Measurements from ENCODE around the gene TMEM86B. TPM values are rescaled to one million over a fixed set of nuclear protein-coding genes. Genes with fewer than 3 reads are reported as not detected.

TMEM86B gene
- total RNA-seq, 1 donor from 2014 or later = 8.3 TPM

DNA sequence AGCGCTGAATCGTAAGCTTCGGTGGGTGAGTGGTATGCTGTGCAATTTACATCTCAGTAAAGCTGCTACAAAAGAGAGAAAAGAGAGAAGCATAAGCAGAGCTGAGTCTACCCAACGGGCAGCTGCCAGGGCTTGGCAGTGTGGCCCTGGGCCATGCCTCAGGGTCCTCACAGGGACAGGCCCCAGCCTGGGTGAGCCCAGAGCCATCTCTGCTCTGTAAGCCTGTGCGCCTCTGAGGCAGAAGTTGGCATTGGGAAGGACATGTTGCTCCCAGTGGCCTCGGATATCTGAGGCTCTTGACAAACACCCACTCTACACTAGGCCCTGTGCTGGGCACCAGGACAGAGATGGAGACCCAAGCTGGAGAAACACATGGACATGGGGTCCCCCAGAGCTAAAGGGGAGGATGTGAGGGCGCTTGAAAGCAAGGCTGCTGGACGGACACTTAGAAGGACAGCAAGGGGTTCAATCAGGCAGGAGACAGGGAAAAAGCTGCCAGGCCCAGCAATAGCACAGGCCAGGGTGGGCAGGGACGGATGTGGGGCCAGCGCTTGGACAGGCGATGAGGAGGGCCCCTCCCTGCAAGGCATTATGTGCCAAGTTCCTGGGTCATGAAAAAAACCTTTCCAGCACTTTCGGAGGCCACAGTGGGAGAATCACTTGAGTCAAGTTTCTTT, 15.6 kb upstream of the TMEM86B start:
- no peak for DNase-seq (ENCODE audit: low spot score)
- Mint-ChIP-seq H3K9me3 (no peaks in the 10 kb centered on the region), H3K27me3 (ENCODE audit: insufficient read depth) (no peaks in the 10 kb centered on the region), H3K4me1 (ENCODE audit: low read depth) (peaks cover 16% of the 10 kb centered on the region), H3K4me3 (no peak overlapping the region), H3K36me3 (ENCODE audit: low read depth) (peaks cover 22% of the 10 kb centered on the region), H3K27ac (no peak overlapping the region)
- intact Hi-C loops (cut with micrococcal nuclease) = no loop called here

GRCh38 chr19:55242517-55242916, 14.0 kb upstream of the TMEM86B start:
- Mint-ChIP-seq H3K4me3 (no peak overlapping the region), H3K27ac (no peak overlapping the region), H3K9me3 (no peaks in the 10 kb centered on the region), H3K36me3 (ENCODE audit: low read depth) (peaks cover 29% of the 10 kb centered on the region), H3K4me1 (ENCODE audit: low read depth) (peaks cover 5% of the 10 kb centered on the region), H3K27me3 (ENCODE audit: insufficient read depth) (no peaks in the 10 kb centered on the region)
- no peak for DNase-seq (ENCODE audit: low spot score)
- intact Hi-C loops (cut with micrococcal nuclease) = no loop called here

- H3K27ac Mint-ChIP-seq = no peak overlapping the region
- no peak for DNase-seq (ENCODE audit: low spot score)
- peaks cover 5% of the 10 kb centered on the region for H3K4me1 Mint-ChIP-seq (ENCODE audit: low read depth)
- H3K4me3 Mint-ChIP-seq = no peak overlapping the region
- intact Hi-C loops (cut with micrococcal nuclease) = no loop called here
- H3K27me3 Mint-ChIP-seq (ENCODE audit: insufficient read depth) = no peaks in the 10 kb centered on the region
- peaks cover 34% of the 10 kb centered on the region for H3K36me3 Mint-ChIP-seq (ENCODE audit: low read depth)
- H3K9me3 Mint-ChIP-seq = no peaks in the 10 kb centered on the region
Observed at GRCh38 chr19:55241935-55242464, 13.4 kb upstream of the TMEM86B start.

GRCh38 chr19:55241143-55241934, 12.8 kb upstream of the TMEM86B start:
- Mint-ChIP-seq H3K4me1 (ENCODE audit: low read depth) (peaks cover 5% of the 10 kb centered on the region), H3K27me3 (ENCODE audit: insufficient read depth) (no peaks in the 10 kb centered on the region), H3K4me3 (no peak overlapping the region), H3K9me3 (no peaks in the 10 kb centered on the region), H3K27ac (no peak overlapping the region), H3K36me3 (ENCODE audit: low read depth) (peaks cover 40% of the 10 kb centered on the region)
- intact Hi-C loops (cut with micrococcal nuclease) = no loop called here
- DNase-seq (ENCODE audit: low spot score) = no peak

GRCh38 chr19:55240713-55241020, 12.1 kb upstream of the TMEM86B start:
- DNase-seq (ENCODE audit: low spot score) = no peak
- H3K9me3 Mint-ChIP-seq = no peaks in the 10 kb centered on the region
- no peak overlapping the region for H3K4me3 Mint-ChIP-seq
- no peak overlapping the region for H3K27ac Mint-ChIP-seq
- peaks cover 41% of the 10 kb centered on the region for H3K36me3 Mint-ChIP-seq (ENCODE audit: low read depth)
- peaks cover 5% of the 10 kb centered on the region for H3K4me1 Mint-ChIP-seq (ENCODE audit: low read depth)
- intact Hi-C loops (cut with micrococcal nuclease) = no loop called here
- no peaks in the 10 kb centered on the region for H3K27me3 Mint-ChIP-seq (ENCODE audit: insufficient read depth)

- H3K27ac Mint-ChIP-seq = no peak overlapping the region
- H3K4me1 Mint-ChIP-seq (ENCODE audit: low read depth) = peaks cover 5% of the 10 kb centered on the region
- H3K4me3 Mint-ChIP-seq = no peak overlapping the region
Observed at GRCh38 chr19:55239004-55239403, 10.4 kb upstream of the TMEM86B start.

GRCh38 chr19:55238030-55238429, 9.5 kb upstream of the TMEM86B start:
- H3K27me3 Mint-ChIP-seq (ENCODE audit: insufficient read depth) = no peaks in the 10 kb centered on the region
- H3K4me3 Mint-ChIP-seq = no peak overlapping the region
- no peaks in the 10 kb centered on the region for H3K9me3 Mint-ChIP-seq
- peaks cover 56% of the 10 kb centered on the region for H3K36me3 Mint-ChIP-seq (ENCODE audit: low read depth)
- no peak overlapping the region for H3K27ac Mint-ChIP-seq
- intact Hi-C loops (cut with micrococcal nuclease) = no loop called here
- no peak for DNase-seq (ENCODE audit: low spot score)
- peaks cover 5% of the 10 kb centered on the region for H3K4me1 Mint-ChIP-seq (ENCODE audit: low read depth)

More at GRCh38 chr19:55239004-55239403, 10.4 kb upstream of the TMEM86B start:
- Mint-ChIP-seq H3K9me3 (no peaks in the 10 kb centered on the region), H3K27me3 (ENCODE audit: insufficient read depth) (no peaks in the 10 kb centered on the region), H3K36me3 (ENCODE audit: low read depth) (peaks cover 50% of the 10 kb centered on the region)
- intact Hi-C loops (cut with micrococcal nuclease) = no loop called here
- no peak for DNase-seq (ENCODE audit: low spot score)

DNA sequence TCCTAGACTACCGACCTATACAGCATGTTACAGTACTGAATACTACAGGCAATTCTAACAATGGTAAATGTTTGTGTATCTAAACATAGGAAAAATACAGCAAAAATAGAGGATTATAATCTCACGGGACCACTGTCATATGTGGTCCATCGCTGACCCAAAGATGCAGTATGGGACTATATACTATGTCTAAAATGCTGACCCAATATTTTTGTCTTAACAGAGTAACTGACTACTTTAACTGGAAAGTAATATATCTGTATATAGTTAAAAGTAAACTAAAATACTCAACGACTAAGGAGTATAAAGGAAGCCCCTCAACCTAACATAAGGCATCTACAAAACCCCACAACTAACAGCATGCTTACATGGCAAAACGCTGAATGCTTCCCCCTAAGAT, 4.4 kb upstream of the TMEM86B start:
- H3K9me3 Mint-ChIP-seq = no peaks in the 10 kb centered on the region
- no peaks in the 10 kb centered on the region for H3K27me3 Mint-ChIP-seq (ENCODE audit: insufficient read depth)
- no peaks in the 10 kb centered on the region for H3K4me1 Mint-ChIP-seq (ENCODE audit: low read depth)
- no peak for DNase-seq (ENCODE audit: low spot score)
- H3K27ac Mint-ChIP-seq = no peak overlapping the region
- intact Hi-C loops (cut with micrococcal nuclease) = no loop called here
- peaks cover 50% of the 10 kb centered on the region for H3K36me3 Mint-ChIP-seq (ENCODE audit: low read depth)
- no peak overlapping the region for H3K4me3 Mint-ChIP-seq

- Mint-ChIP-seq H3K4me1 (ENCODE audit: low read depth) (no peaks in the 10 kb centered on the region), H3K36me3 (ENCODE audit: low read depth) (peaks cover 47% of the 10 kb centered on the region), H3K9me3 (no peaks in the 10 kb centered on the region), H3K27ac (no peak overlapping the region), H3K4me3 (no peak overlapping the region), H3K27me3 (ENCODE audit: insufficient read depth) (no peaks in the 10 kb centered on the region)
- DNase-seq (ENCODE audit: low spot score) = no peak
- intact Hi-C loops (cut with micrococcal nuclease) = no loop called here
Observed at GRCh38 chr19:55232286-55232602, 3.7 kb upstream of the TMEM86B start.

- Mint-ChIP-seq H3K4me3 (no peak overlapping the region), H3K36me3 (ENCODE audit: low read depth) (peaks cover 41% of the 10 kb centered on the region), H3K4me1 (ENCODE audit: low read depth) (no peaks in the 10 kb centered on the region), H3K9me3 (no peaks in the 10 kb centered on the region), H3K27ac (no peak overlapping the region), H3K27me3 (ENCODE audit: insufficient read depth) (no peaks in the 10 kb centered on the region)
- no peak for DNase-seq (ENCODE audit: low spot score)
- intact Hi-C loops (cut with micrococcal nuclease) = no loop called here
Observed at GRCh38 chr19:55231391-55232285, 3.1 kb upstream of the TMEM86B start.

GRCh38 chr19:55230780-55231179, 2.2 kb upstream of the TMEM86B start:
- Mint-ChIP-seq H3K4me1 (ENCODE audit: low read depth) (no peaks in the 10 kb centered on the region), H3K9me3 (no peaks in the 10 kb centered on the region), H3K36me3 (ENCODE audit: low read depth) (peaks cover 37% of the 10 kb centered on the region), H3K4me3 (no peak overlapping the region), H3K27me3 (ENCODE audit: insufficient read depth) (no peaks in the 10 kb centered on the region), H3K27ac (no peak overlapping the region)
- intact Hi-C loops (cut with micrococcal nuclease) = no loop called here
- DNase-seq (ENCODE audit: low spot score) = no peak

GRCh38 chr19:55230329-55230728, 1.8 kb upstream of the TMEM86B start:
- H3K4me3 Mint-ChIP-seq = no peak overlapping the region
- intact Hi-C loops (cut with micrococcal nuclease) = no loop called here
- H3K9me3 Mint-ChIP-seq = no peaks in the 10 kb centered on the region
- no peaks in the 10 kb centered on the region for H3K4me1 Mint-ChIP-seq (ENCODE audit: low read depth)
- no peak for DNase-seq (ENCODE audit: low spot score)
- no peak overlapping the region for H3K27ac Mint-ChIP-seq
- no peaks in the 10 kb centered on the region for H3K27me3 Mint-ChIP-seq (ENCODE audit: insufficient read depth)
- H3K36me3 Mint-ChIP-seq (ENCODE audit: low read depth) = peaks cover 41% of the 10 kb centered on the region

- H3K4me3 Mint-ChIP-seq = no peak overlapping the region
- DNase-seq (ENCODE audit: low spot score) = no peak
- intact Hi-C loops (cut with micrococcal nuclease) = no loop called here
- no peaks in the 10 kb centered on the region for H3K4me1 Mint-ChIP-seq (ENCODE audit: low read depth)
- H3K27me3 Mint-ChIP-seq (ENCODE audit: insufficient read depth) = no peaks in the 10 kb centered on the region
- H3K9me3 Mint-ChIP-seq = no peaks in the 10 kb centered on the region
- H3K36me3 Mint-ChIP-seq (ENCODE audit: low read depth) = peaks cover 36% of the 10 kb centered on the region
- no peak overlapping the region for H3K27ac Mint-ChIP-seq
Observed at GRCh38 chr19:55229789-55230182, 1.2 kb upstream of the TMEM86B start.

Measured in activated T-helper 1 cell treated with anti-CD3 and anti-CD28 coated beads, Interleukin-12 subunit alpha, Interleukin-12 subunit beta, Interleukin-2, Interleukin-4 antibody, amounts not matched to agents 30 ng/mL and 10 ng/mL and 1 ng/mL, durations not matched to agents 14 hours and 24 hours and 36 hours (primary cell).